ENCODE measurements around the gene DAP3.

Gene DAP3

GRCh38 chr1:155777582-155777981 lies 88.7 kb downstream of the DAP3 start:
- DNase-seq (ENCODE audit: extremely low spot score) = no peak
- POLR2A ChIA-PET = no interaction called here
- CTCF ChIA-PET = no interaction called here
- TF ChIP-seq ELF4 (IDR thresholded peaks at IDR 0.05) = no peak
- no peak for TF ChIP-seq TARDBP (IDR thresholded peaks at IDR 0.05)
- no peak for TF ChIP-seq LEF1 (IDR thresholded peaks at IDR 0.05; ENCODE audit: borderline replicate concordance)
- TF ChIP-seq SUZ12 (IDR thresholded peaks at IDR 0.05) = no peak
- no peak for TF ChIP-seq BHLHE40 (IDR thresholded peaks at IDR 0.05; ENCODE audit: borderline replicate concordance)
- TF ChIP-seq CTBP1 (IDR thresholded peaks at IDR 0.05; ENCODE audit: borderline replicate concordance) = no peak
- no peak for TF ChIP-seq HDGF (IDR thresholded peaks at IDR 0.05; ENCODE audit: borderline replicate concordance)
- TF ChIP-seq NFRKB (IDR thresholded peaks at IDR 0.05) = no peak
- TF ChIP-seq ZNF384 (IDR thresholded peaks at IDR 0.05) = no peak
- no peak for TF ChIP-seq PKNOX1 (IDR thresholded peaks at IDR 0.05)
- TF ChIP-seq FOXK2 (IDR thresholded peaks at IDR 0.05) = no peak
- TF ChIP-seq L3MBTL2 (conservative IDR thresholded peaks at IDR 0.05) = no peak
- TF ChIP-seq ARNT (IDR thresholded peaks at IDR 0.05) = no peak
- no peak for TF ChIP-seq FOXA1 (IDR thresholded peaks at IDR 0.05)
- no peak for TF ChIP-seq SP1 (IDR thresholded peaks at IDR 0.05)
- no peak for TF ChIP-seq FOXM1 (IDR thresholded peaks at IDR 0.05; ENCODE audit: borderline replicate concordance)
